Activated naive CD4-positive, alpha-beta T cell treated with anti-CD3 and anti-CD28 coated beads, Interleukin-2, amount 50 U/mL, for 16 hours (primary cell): ENCODE data around the gene ARAP1.

Experiments used
- DNase-seq: peaks from one replicate; pipeline ENCODE4 v3.0.0-alpha.2; 2020

ARAP1 gene

GRCh38 chr11:72779495-72780128 lies 27.4 kb upstream of the ARAP1 start:
- no peak for DNase-seq

GRCh38 chr11:72778535-72779494 lies 26.6 kb upstream of the ARAP1 start:
- no peak for DNase-seq

GRCh38 chr11:72777755-72778278 lies 25.6 kb upstream of the ARAP1 start:
- no peak for DNase-seq

- no peak for DNase-seq
Measured at GRCh38 chr11:72776844-72777754, 24.9 kb upstream of the ARAP1 start.

GRCh38 chr11:72776117-72776843 lies 24.1 kb upstream of the ARAP1 start:
- no peak for DNase-seq

- no peak for DNase-seq
Measured at GRCh38 chr11:72775288-72776110, 23.3 kb upstream of the ARAP1 start.

- no peak for DNase-seq
Measured at GRCh38 chr11:72774499-72774898, 22.3 kb upstream of the ARAP1 start.

GRCh38 chr11:72773696-72774095 lies 21.5 kb upstream of the ARAP1 start:
- DNase-seq: no peak

- DNase-seq: no peak
Measured at GRCh38 chr11:72773291-72773690, 21.1 kb upstream of the ARAP1 start.

GRCh38 chr11:72772059-72772458 lies 19.9 kb upstream of the ARAP1 start:
- DNase-seq: no peak

- DNase-seq: no peak
Measured at GRCh38 chr11:72771507-72771906, 19.3 kb upstream of the ARAP1 start.

GRCh38 chr11:72770799-72771198 lies 18.6 kb upstream of the ARAP1 start:
- no peak for DNase-seq

- no peak for DNase-seq
Measured at GRCh38 chr11:72769680-72770079, 17.5 kb upstream of the ARAP1 start.

GRCh38 chr11:72768581-72768980 lies 16.4 kb upstream of the ARAP1 start:
- no peak for DNase-seq

GRCh38 chr11:72767203-72768062 lies 15.2 kb upstream of the ARAP1 start:
- DNase-seq: no peak

- no peak for DNase-seq
Measured at GRCh38 chr11:72766152-72766902, 14.1 kb upstream of the ARAP1 start.

- no peak for DNase-seq
Measured at GRCh38 chr11:72764503-72764902, 12.3 kb upstream of the ARAP1 start.

- no peak for DNase-seq
Measured at GRCh38 chr11:72763823-72764222, 11.6 kb upstream of the ARAP1 start.

GRCh38 chr11:72762641-72763304 lies 10.6 kb upstream of the ARAP1 start:
- DNase-seq: no peak
